GM23338 (cell line): ENCODE measurements around the gene KCND2.

ENCODE experiments used
- CTCF ChIP-seq, 2 experiments: fragments of 200-600 bp in 1 of 2; sonication (generic) in 1 of 2; conservative IDR thresholded peaks; 2 replicates each; pipeline versions ENCODE4 v1.5.1 to v1.6.1; 2016 to 2017; ENCODE audit warnings: antibody characterized with exemption in 2 of 2, low read depth in 2 of 2, mild to moderate bottlenecking in 2 of 2, moderate library complexity in 1 of 2
- EZH2 ChIP-seq: fragments of 200-600 bp; sonication (generic); IDR thresholded peaks from one replicate; pipeline ENCODE4 v1.8.0; 2017; ENCODE audit warnings: antibody characterized with exemption, mild to moderate bottlenecking, low read depth; ENCODE audit not compliant: unreplicated experiment
- EZH2phosphoT487 ChIP-seq: fragments of 200-600 bp; sonication (generic); IDR thresholded peaks from one replicate; pipeline ENCODE4 v1.8.1; 2018; ENCODE audit warnings: antibody characterized with exemption; ENCODE audit not compliant: unreplicated experiment
- JUNB ChIP-seq: IDR thresholded peaks from one replicate; pipeline ENCODE4 v1.6.1; 2016; ENCODE audit warnings: antibody characterized with exemption; ENCODE audit not compliant: unreplicated experiment
- ZNF331 ChIP-seq: fragments of 250-450 bp; sonication (Bioruptor Pico); IDR thresholded peaks from 2 replicates; pipeline ENCODE4 v1.5.0; 2020; ENCODE audit warnings: low read depth, mild to moderate bottlenecking, moderate library complexity

GRCh38 chr7:120505770-120506169, 232.8 kb downstream of the KCND2 start:
- TF ChIP-seq CTCF (conservative IDR thresholded peaks at IDR 0.05; ENCODE audit: low read depth in 2 of 2) (no peak), EZH2 (no peak), ZNF331 (CRISPR knock-in tag) (no peak), JUNB (no peak), EZH2phosphoT487 (no peak)
